Natural killer cell (primary cell): ENCODE results near the gene SPDYE3. TPM values are rescaled to one million over a fixed set of nuclear protein-coding genes. Genes with fewer than 3 reads are reported as not detected.
A peak's percentile ranks its signal among the peaks of the same experiment; 100 is the strongest.
"Not testable (repeated sequence)": the region's sequence is repeated elsewhere in the genome, so short reads cannot be mapped to it uniquely, and the experiment has no call there.

ENCODE experiments used
- ATAC-seq, 3 donors: fragments of 150-1000 bp in 2 of 3; fragments of 200-7000 bp in 1 of 3; cut with Tn5 transposase; 1 replicate in 1 of 3; 2 replicates in 2 of 3; pipeline ENCODE4 v1.10.0; 2021; ENCODE audit warnings: mild to moderate bottlenecking in 2 of 3, moderate library complexity in 2 of 3
- DNase-seq, 2 donors: peaks; one replicate each; pipeline versions ENCODE4 v3.0.0 to v3.0.0-alpha.2; 2013 to 2021; ENCODE audit warnings: mixed read lengths in 1 of 2
- H3K27ac ChIP-seq: one replicate; pipeline ENCODE4 v1.5.1; 2013; ENCODE audit warnings: mild to moderate bottlenecking, low read length
- H3K27me3 ChIP-seq: one replicate; pipeline ENCODE4 v1.6.1; 2013; ENCODE audit warnings: low read length; ENCODE audit not compliant: control insufficient read depth, insufficient read depth
- H3K36me3 ChIP-seq: one replicate; pipeline ENCODE4 v1.6.1; 2013; ENCODE audit warnings: low read length; ENCODE audit not compliant: control insufficient read depth, insufficient read depth
- H3K4me1 ChIP-seq: one replicate; pipeline ENCODE4 v1.6.1; 2013; ENCODE audit warnings: low read length; ENCODE audit not compliant: control insufficient read depth, insufficient read depth
- H3K4me3 ChIP-seq: one replicate; pipeline ENCODE4 v1.5.1; 2013; ENCODE audit warnings: low read length
- H3K9me3 ChIP-seq: one replicate; pipeline ENCODE4 v1.6.1; 2013; ENCODE audit warnings: low read length; ENCODE audit not compliant: control insufficient read depth, insufficient read depth
- H3K27ac Mint-ChIP-seq, 2 donors: one replicate each; pipeline ENCODE4 v1.8.0; 2022; ENCODE audit warnings: mild to moderate bottlenecking in 2 of 2, mixed read lengths in 2 of 2, moderate library complexity in 1 of 2
- H3K27me3 Mint-ChIP-seq, 2 donors: one replicate each; pipeline ENCODE4 v1.8.0; 2022; ENCODE audit warnings: low read depth in 2 of 2, mixed read lengths in 2 of 2
- H3K36me3 Mint-ChIP-seq: one replicate; pipeline ENCODE4 v1.8.0; 2022; ENCODE audit warnings: mixed read lengths
- H3K4me1 Mint-ChIP-seq, 2 donors: one replicate each; pipeline ENCODE4 v1.8.0; 2022; ENCODE audit warnings: mixed read lengths in 2 of 2
- H3K4me3 Mint-ChIP-seq: one replicate; pipeline ENCODE4 v1.8.0; 2022; ENCODE audit warnings: mild to moderate bottlenecking, moderate library complexity, mixed read lengths
- H3K9me3 Mint-ChIP-seq, 2 donors: one replicate each; pipeline ENCODE4 v1.8.0; 2022; ENCODE audit warnings: mixed read lengths in 2 of 2
- WGBS: methylation state at CpG from one replicate; pipeline ENCODE4 v1.1.7; 2013; ENCODE audit warnings: missing lambda C conversion rate; ENCODE audit not compliant: insufficient coverage; 5-methylcytosine and 5-hydroxymethylcytosine counted together
- intact Hi-C: fragments of 100-400 bp; cut with micrococcal nuclease; formaldehyde crosslinking; loops from one replicate; pipeline ENCODE4 v1.14.2; 2022
- total RNA-seq, 4 donors: library from RNA; stranded (reverse); fragments of 120-200 nt in 1 of 4; gene quantifications; one replicate each; pipeline versions ENCODE4 v1.2.3 to v1.2.4, GENCODE V29; 2013 to 2022
- TF ChIP-seq, protein P1 (sequence below): fragments of 200-600 bp; IDR thresholded peaks from one replicate; pipeline ENCODE4 v1.8.0; 2022; ENCODE audit warnings: antibody characterized with exemption

Gene SPDYE3
- total RNA-seq, 3 donors from 2014 or later (not counting 1 experiment from before 2014, with no cell fraction given): not detected

- Histone ChIP-seq H3K4me1 (peaks cover 46% of the 10 kb centered on the region), H3K27me3 (no peaks in the 10 kb centered on the region), H3K4me3 (no peak overlapping the region), H3K36me3 (peaks cover 36% of the 10 kb centered on the region), H3K9me3 (no peaks in the 10 kb centered on the region), H3K27ac (no peak overlapping the region)
- Mint-ChIP-seq H3K36me3 (no peaks in the 10 kb centered on the region), H3K9me3 (no peaks in the 10 kb centered on the region), H3K4me1 (peaks cover 39 to 52% of the 10 kb centered on the region in 2 donors), H3K27me3 (no peaks in the 10 kb centered on the region), H3K27ac (peak overlapping the region; percentile 53 to 69), H3K4me3 (peak overlapping the region; percentile 60)
- DNase-seq (no peak), ATAC-seq (no peak)
- TF ChIP-seq, protein P1, sequence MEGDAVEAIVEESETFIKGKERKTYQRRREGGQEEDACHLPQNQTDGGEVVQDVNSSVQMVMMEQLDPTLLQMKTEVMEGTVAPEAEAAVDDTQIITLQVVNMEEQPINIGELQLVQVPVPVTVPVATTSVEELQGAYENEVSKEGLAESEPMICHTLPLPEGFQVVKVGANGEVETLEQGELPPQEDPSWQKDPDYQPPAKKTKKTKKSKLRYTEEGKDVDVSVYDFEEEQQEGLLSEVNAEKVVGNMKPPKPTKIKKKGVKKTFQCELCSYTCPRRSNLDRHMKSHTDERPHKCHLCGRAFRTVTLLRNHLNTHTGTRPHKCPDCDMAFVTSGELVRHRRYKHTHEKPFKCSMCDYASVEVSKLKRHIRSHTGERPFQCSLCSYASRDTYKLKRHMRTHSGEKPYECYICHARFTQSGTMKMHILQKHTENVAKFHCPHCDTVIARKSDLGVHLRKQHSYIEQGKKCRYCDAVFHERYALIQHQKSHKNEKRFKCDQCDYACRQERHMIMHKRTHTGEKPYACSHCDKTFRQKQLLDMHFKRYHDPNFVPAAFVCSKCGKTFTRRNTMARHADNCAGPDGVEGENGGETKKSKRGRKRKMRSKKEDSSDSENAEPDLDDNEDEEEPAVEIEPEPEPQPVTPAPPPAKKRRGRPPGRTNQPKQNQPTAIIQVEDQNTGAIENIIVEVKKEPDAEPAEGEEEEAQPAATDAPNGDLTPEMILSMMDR: no peak
- intact Hi-C loops: loop anchor here (5.0 kb wide), 1 partner anchor 132 kb away; the partner anchor contains the start of gene PVRIG
Observed at GRCh38 chr7:100348805-100349204, 41.3 kb downstream of the SPDYE3 start.

GRCh38 chr7:100349757-100350156 lies 42.3 kb downstream of the SPDYE3 start:
- peak overlapping the region; percentile 53 to 69 for H3K27ac Mint-ChIP-seq
- Histone ChIP-seq H3K4me3 (no peak overlapping the region), H3K36me3 (peaks cover 41% of the 10 kb centered on the region), H3K9me3 (no peaks in the 10 kb centered on the region), H3K27ac (no peak overlapping the region), H3K27me3 (no peaks in the 10 kb centered on the region), H3K4me1 (peaks cover 46% of the 10 kb centered on the region)
- peak overlapping the region; percentile 35 for H3K4me3 Mint-ChIP-seq
- no peaks in the 10 kb centered on the region for H3K36me3 Mint-ChIP-seq
- H3K27me3 Mint-ChIP-seq: no peaks in the 10 kb centered on the region
- ATAC-seq: no peak
- WGBS: 96% methylated on average over 6 of the region's 6 CpGs
- H3K9me3 Mint-ChIP-seq: no peaks in the 10 kb centered on the region
- TF ChIP-seq, protein P1: no peak
- DNase-seq: no peak
- intact Hi-C loops: loop anchor here (5.0 kb wide), 1 partner anchor 132 kb away; the partner anchor contains the start of gene PVRIG
- peaks cover 35 to 50% of the 10 kb centered on the region in 2 donors for H3K4me1 Mint-ChIP-seq

- H3K9me3 ChIP-seq: no peaks in the 10 kb centered on the region
- H3K27me3 ChIP-seq: no peaks in the 10 kb centered on the region
- Mint-ChIP-seq H3K4me1 (peaks cover 28 to 56% of the 10 kb centered on the region in 2 donors), H3K9me3 (no peaks in the 10 kb centered on the region), H3K27ac (peak overlapping the region; percentile 92 to 98), H3K27me3 (no peaks in the 10 kb centered on the region), H3K4me3 (peak overlapping the region; percentile 95), H3K36me3 (no peaks in the 10 kb centered on the region)
- TF ChIP-seq, protein P1: no peak
- H3K4me1 ChIP-seq: peaks cover 58% of the 10 kb centered on the region
- H3K36me3 ChIP-seq: peaks cover 53% of the 10 kb centered on the region
- peak overlapping the region; percentile 70 for H3K4me3 ChIP-seq
- DNase-seq: no peak
- 34% methylated on average over 6 of the region's 6 CpGs for WGBS
- H3K27ac ChIP-seq: peak overlapping the region; percentile 66
- intact Hi-C loops: loop anchor here (2.0 kb wide), 1 partner anchor 17 kb away; no protein-coding TSS in a partner anchor
- ATAC-seq: peak; percentile 17 to 52 (median 37)
Observed at GRCh38 chr7:100351657-100352058, 44.2 kb downstream of the SPDYE3 start.

DNA sequence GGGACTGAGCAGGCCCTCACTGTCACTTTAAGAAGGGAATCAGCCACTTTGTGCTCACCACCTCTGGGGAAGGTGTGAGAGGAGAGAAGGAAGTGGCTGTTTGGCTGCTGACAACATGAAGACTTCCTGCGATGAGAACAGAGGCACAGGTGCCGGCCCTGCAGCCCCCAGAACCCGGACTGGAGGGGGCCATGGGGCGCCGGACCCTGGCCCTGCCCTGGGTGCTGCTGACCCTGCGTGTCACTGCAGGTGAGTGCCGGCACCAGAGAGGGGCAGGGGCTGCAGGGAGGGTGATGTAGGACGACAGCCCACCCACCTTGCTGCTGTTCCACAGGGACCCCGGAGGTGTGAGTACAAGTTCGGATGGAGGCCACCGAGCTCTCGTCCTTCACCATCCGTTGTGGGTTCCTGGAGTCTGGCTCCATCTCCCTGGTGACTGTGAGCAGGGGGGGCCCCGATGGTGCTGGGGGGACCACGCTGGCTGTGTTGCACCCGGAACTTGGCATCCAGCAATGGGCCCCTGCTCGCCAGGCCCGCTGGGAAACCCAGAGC lies 44.8 kb downstream of the SPDYE3 start:
- H3K36me3 Mint-ChIP-seq, H3K27me3 ChIP-seq, H3K27me3 Mint-ChIP-seq, H3K9me3 Mint-ChIP-seq, H3K9me3 ChIP-seq: not testable (repeated sequence)
- Histone ChIP-seq H3K27ac (peak overlapping the region; percentile 66), H3K36me3 (peaks cover 53% of the 10 kb centered on the region), H3K4me1 (peaks cover 58% of the 10 kb centered on the region), H3K4me3 (peak overlapping the region; percentile 70)
- peaks cover 28 to 59% of the 10 kb centered on the region in 2 donors for H3K4me1 Mint-ChIP-seq
- peak; percentile 79 to 87 (median 85) for ATAC-seq
- H3K4me3 Mint-ChIP-seq: peak overlapping the region; percentile 95
- intact Hi-C loops: loop anchor here (2.0 kb wide), 1 partner anchor 16 kb away; no protein-coding TSS in a partner anchor
- 45% methylated on average over 16 of the region's 18 CpGs for WGBS
- peak overlapping the region; percentile 92 to 98 for H3K27ac Mint-ChIP-seq
- DNase-seq: peak in 1 of 2 donors; percentile 35
